GM12878 (cell line): Measurements from ENCODE around the gene PIAS1. TPM values are rescaled to one million over a fixed set of nuclear protein-coding genes. Genes with fewer than 3 reads are reported as not detected.

Experiments
- ATAC-seq: fragments of 200-7000 bp; cut with Tn5 transposase; 3 replicates; pipeline ENCODE4 v1.9.1; 2020; ENCODE audit warnings: mild to moderate bottlenecking, moderate library complexity
- BruUV-seq: library from RNA; stranded (reverse); fragments of 400-500 nt; replicated peaks from 2 replicates; lab custom pipeline; 2021; lab: Mats Ljungman, UMichigan
- CTCF ChIA-PET: fragments of 300-600 bp; sonication (Branson Sonifier 250); formaldehyde crosslinking; extraction: SDS; loops from one replicate; lab custom pipeline; 2021; ENCODE audit warnings: inconsistent platforms; lab: Yijun Ruan, JAX
- POLR2A ChIA-PET: fragments of 350-600 bp; formaldehyde crosslinking; extraction: SDS; loops from one replicate; lab custom pipeline; 2021; ENCODE audit warnings: inconsistent platforms; lab: Charles Lee
- RAD21 ChIA-PET: fragments of 300-600 bp; sonication (Branson Sonifier 250); formaldehyde crosslinking; loops from one replicate; lab custom pipeline; 2023; ENCODE audit warnings: antibody characterized with exemption; ENCODE audit not compliant: unreplicated experiment; lab: Charles Lee
- SMC1A ChIA-PET: fragments of 300-600 bp; sonication (Branson Sonifier 250); formaldehyde crosslinking; loops from one replicate; lab custom pipeline; 2023; ENCODE audit not compliant: unreplicated experiment, uncharacterized antibody; lab: Charles Lee
- DNase-seq: peaks from one replicate; pipeline ENCODE4 v3.0.0-alpha.2; 2011; ENCODE audit warnings: low read depth, low spot score
- FAIRE-seq: peaks from 3 replicates; lab custom pipeline; 2011; peaks lifted over from hg19 to GRCh38; lab: Jason Lieb, UNC
- H2AFZ ChIP-seq: 2 replicates; pipeline ENCODE4 v1.6.0; 2011; ENCODE audit warnings: low read depth, low read length, control low read depth; ENCODE audit not compliant: control insufficient read depth
- H3K27ac ChIP-seq: 2 replicates; pipeline ENCODE4 v1.5.1; 2011; ENCODE audit warnings: control low read depth; ENCODE audit not compliant: control insufficient read depth, insufficient read depth
- H3K27me3 ChIP-seq, 2 experiments: replicated peaks in 1 of 2; 2 replicates each; pipeline versions ENCODE4 v1.6.0 to v1.6.1; 2011; ENCODE audit warnings: low read length in 1 of 2; ENCODE audit not compliant: control insufficient read depth in 2 of 2, insufficient read depth in 2 of 2
- H3K36me3 ChIP-seq, 2 experiments: 2 replicates each; pipeline ENCODE4 v1.5.1; 2011; ENCODE audit warnings: low read length in 1 of 2; ENCODE audit not compliant: control insufficient read depth in 2 of 2, insufficient read depth in 2 of 2
- H3K4me1 ChIP-seq: 2 replicates; pipeline ENCODE4 v1.6.1; 2011; ENCODE audit warnings: mild to moderate bottlenecking, low read length, moderate library complexity, mixed read lengths; ENCODE audit not compliant: control insufficient read depth, insufficient read depth
- H3K4me2 ChIP-seq: 2 replicates; pipeline ENCODE4 v1.6.0; 2011; ENCODE audit warnings: control low read depth; ENCODE audit not compliant: control insufficient read depth, insufficient read depth
- H3K4me3 ChIP-seq: fragments of 200-600 bp; sonication (generic); 2 replicates; pipeline ENCODE4 v1.5.1; 2016
- H3K79me2 ChIP-seq: 2 replicates; pipeline ENCODE4 v1.6.0; 2011; ENCODE audit warnings: low read length; ENCODE audit not compliant: control insufficient read depth, insufficient read depth
- H3K9ac ChIP-seq: 2 replicates; pipeline ENCODE4 v1.8.0; 2011; ENCODE audit warnings: low read length, control low read depth, mixed read lengths; ENCODE audit not compliant: control insufficient read depth, insufficient read depth
- H3K9me3 ChIP-seq: replicated peaks from 3 replicates; pipeline ENCODE4 v1.5.1; 2011; ENCODE audit warnings: mild to moderate bottlenecking, low read length; ENCODE audit not compliant: control insufficient read depth, insufficient read depth
- H4K20me1 ChIP-seq: 2 replicates; pipeline ENCODE4 v1.6.0; 2011; ENCODE audit not compliant: control insufficient read depth, insufficient read depth
- EED ChIP-seq: sonication (generic); IDR thresholded peaks from 2 replicates; pipeline ENCODE4 v1.6.1; 2016; ENCODE audit warnings: antibody characterized with exemption, low read depth
- LARP7 ChIP-seq: fragments of 450-650 bp; IDR thresholded peaks from 2 replicates; pipeline ENCODE4 v1.6.1; 2017; ENCODE audit warnings: mild to moderate bottlenecking
- MTA3 ChIP-seq: IDR thresholded peaks from 2 replicates; pipeline ENCODE4 v1.6.1; 2012; ENCODE audit warnings: low read length, inconsistent platforms, borderline replicate concordance
- NBN ChIP-seq: fragments of 450-650 bp; IDR thresholded peaks from 2 replicates; pipeline ENCODE4 v1.6.1; 2016
- PAX8 ChIP-seq: fragments of 450-650 bp; IDR thresholded peaks from 2 replicates; pipeline ENCODE4 v1.6.1; 2017; ENCODE audit warnings: mild to moderate bottlenecking, moderate library complexity
- ZNF384 ChIP-seq: IDR thresholded peaks from 2 replicates; pipeline ENCODE4 v1.6.1; 2012; ENCODE audit warnings: low read depth, mild to moderate bottlenecking, low read length, improper control_type of control experiment, borderline replicate concordance
- WGBS: methylation state at CpG from one replicate; pipeline ENCODE4 v1.1.6; 2016; ENCODE audit warnings: low lambda C conversion rate; ENCODE audit not compliant: insufficient replicate concordance, insufficient coverage; ENCODE audit errors: missing lambda C conversion rate; 5-methylcytosine and 5-hydroxymethylcytosine counted together
- in situ Hi-C: fragments of 300-500 bp; cut with MboI; formaldehyde crosslinking; loops from 9 replicates; pipeline ENCODE4 v1.14.3; 2018; ENCODE audit warnings: mixed read lengths
- intact Hi-C: fragments of 100-400 bp; cut with micrococcal nuclease; formaldehyde crosslinking; loops from one replicate; pipeline ENCODE4 v1.14.2; 2022; ENCODE audit not compliant: unreplicated experiment
- polyA plus RNA-seq, 11 experiments: library from polyadenylated mRNA; depleted of rRNA in 4 of 11; unstranded in 6 of 11; stranded (reverse) in 5 of 11; fragments of >200 nt; fragmentation: Nextera tagmentation in 4 of 11; fragmentation: Illumina TruSeq in 1 of 11; extraction: Ambion mirVana in 4 of 11; extraction: Trizol in 1 of 11; gene quantifications; 1 replicate in 1 of 11; 2 replicates in 10 of 11; pipeline versions ENCODE4 v1.2.1 to v1.2.3, GENCODE V29; 2011 to 2016; ENCODE audit warnings: inconsistent platforms in 2 of 11, missing spikeins in 2 of 11, low read depth in 1 of 11
- total RNA-seq, 4 experiments: library from RNA; depleted of rRNA in 3 of 4; stranded (reverse); fragments of >200 nt in 3 of 4; fragmentation: Illumina TruSeq in 1 of 4; extraction: Trizol in 1 of 4; gene quantifications; 2 replicates each; pipeline versions ENCODE4 v1.2.1 to v1.2.3, GENCODE V29; 2013 to 2021
- TF ChIP-seq, protein P1 (sequence below): fragments of 450-650 bp; formaldehyde crosslinking; IDR thresholded peaks from 2 replicates; pipeline ENCODE4 v1.4.0; 2022; ENCODE audit warnings: mild to moderate bottlenecking, moderate library complexity
- TF ChIP-seq, protein P2 (sequence below): fragments of 150-350 bp; IDR thresholded peaks from 2 replicates; pipeline ENCODE4 v1.6.1; 2016; ENCODE audit warnings: low read depth, low read length

The PIAS1 gene
- total and polyA plus RNA-seq, 10 of the 15 experiments (the other 5 are each of a cell fraction or from before 2014, with no cell fraction given): 20.2 to 96.3 (median 37.0) TPM

DNA sequence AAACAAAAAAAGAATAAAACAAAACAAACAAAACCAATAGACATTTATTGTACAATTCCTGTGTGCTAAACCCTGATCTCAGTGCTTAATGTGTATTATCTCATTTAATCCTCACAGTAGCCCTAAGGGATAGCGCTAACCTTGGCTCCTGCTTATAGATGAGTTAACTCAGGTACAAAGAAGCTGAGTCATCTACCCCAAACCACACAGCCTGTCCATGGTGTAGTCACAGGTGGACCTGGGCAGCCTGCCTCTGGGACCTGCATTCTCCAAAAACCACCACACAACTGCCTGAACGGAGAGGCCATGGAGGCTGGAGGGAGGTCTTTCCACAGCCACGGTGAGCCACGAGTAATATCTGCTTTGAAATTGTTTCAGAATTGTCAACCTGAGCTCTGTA, 180.9 kb downstream of the PIAS1 start:
- CTCF ChIA-PET: interaction anchor here (3.1 kb wide), 1 partner anchor 18 kb away, joined by 14 read pairs; no protein-coding TSS in a partner anchor
- SMC1A ChIA-PET: no interaction called here
- Histone ChIP-seq H3K4me2 (no peak overlapping the region), H2AFZ (no peak overlapping the region), H3K27me3 (no peaks in the 10 kb centered on the region), H4K20me1 (no peaks in the 10 kb centered on the region), H3K4me3 (no peak overlapping the region), H3K4me1 (peaks cover 7% of the 10 kb centered on the region), H3K27ac (no peak overlapping the region), H3K36me3 (no peaks in the 10 kb centered on the region), H3K9ac (no peak overlapping the region), H3K79me2 (no peaks in the 10 kb centered on the region), H3K9me3 (no peaks in the 10 kb centered on the region)
- RAD21 ChIA-PET: interaction anchor here (0.9 kb wide), 1 partner anchor 16 kb away, joined by 3 read pairs; no protein-coding TSS in a partner anchor
- intact Hi-C loops: no loop called here
- no peak for FAIRE-seq
- no peak for DNase-seq
- POLR2A ChIA-PET: no interaction called here
- BruUV-seq: no TSS peak
- no peak for ATAC-seq
- WGBS: 38% methylated on average over 4 of the region's 4 CpGs
- TF ChIP-seq LARP7: no peak
- no peak for TF ChIP-seq NBN
- in situ Hi-C loops: no loop called here

DNA sequence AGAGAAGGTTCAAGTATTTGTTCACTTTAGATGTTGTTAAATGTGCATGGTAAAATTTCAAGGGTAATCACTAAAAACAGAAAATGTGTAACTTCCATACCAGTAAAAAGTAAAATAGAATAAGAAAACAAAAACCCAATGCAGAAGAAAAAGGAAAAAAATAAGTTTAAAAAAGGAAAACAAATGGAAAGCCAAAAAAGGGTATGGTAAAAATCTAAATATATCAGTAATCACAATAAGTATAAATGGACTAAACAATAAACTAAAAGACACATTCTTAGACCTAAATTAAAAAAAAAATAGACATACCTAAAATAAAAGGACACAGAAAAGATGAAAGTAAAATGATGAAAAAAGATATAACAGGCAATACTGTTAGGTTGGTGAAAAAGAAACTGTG, 184.9 kb downstream of the PIAS1 start:
- no peak overlapping the region for H3K9ac ChIP-seq
- TF ChIP-seq EED (no peak), ZNF384 (no peak), PAX8 (no peak), MTA3 (no peak)
- TF ChIP-seq, protein P1, sequence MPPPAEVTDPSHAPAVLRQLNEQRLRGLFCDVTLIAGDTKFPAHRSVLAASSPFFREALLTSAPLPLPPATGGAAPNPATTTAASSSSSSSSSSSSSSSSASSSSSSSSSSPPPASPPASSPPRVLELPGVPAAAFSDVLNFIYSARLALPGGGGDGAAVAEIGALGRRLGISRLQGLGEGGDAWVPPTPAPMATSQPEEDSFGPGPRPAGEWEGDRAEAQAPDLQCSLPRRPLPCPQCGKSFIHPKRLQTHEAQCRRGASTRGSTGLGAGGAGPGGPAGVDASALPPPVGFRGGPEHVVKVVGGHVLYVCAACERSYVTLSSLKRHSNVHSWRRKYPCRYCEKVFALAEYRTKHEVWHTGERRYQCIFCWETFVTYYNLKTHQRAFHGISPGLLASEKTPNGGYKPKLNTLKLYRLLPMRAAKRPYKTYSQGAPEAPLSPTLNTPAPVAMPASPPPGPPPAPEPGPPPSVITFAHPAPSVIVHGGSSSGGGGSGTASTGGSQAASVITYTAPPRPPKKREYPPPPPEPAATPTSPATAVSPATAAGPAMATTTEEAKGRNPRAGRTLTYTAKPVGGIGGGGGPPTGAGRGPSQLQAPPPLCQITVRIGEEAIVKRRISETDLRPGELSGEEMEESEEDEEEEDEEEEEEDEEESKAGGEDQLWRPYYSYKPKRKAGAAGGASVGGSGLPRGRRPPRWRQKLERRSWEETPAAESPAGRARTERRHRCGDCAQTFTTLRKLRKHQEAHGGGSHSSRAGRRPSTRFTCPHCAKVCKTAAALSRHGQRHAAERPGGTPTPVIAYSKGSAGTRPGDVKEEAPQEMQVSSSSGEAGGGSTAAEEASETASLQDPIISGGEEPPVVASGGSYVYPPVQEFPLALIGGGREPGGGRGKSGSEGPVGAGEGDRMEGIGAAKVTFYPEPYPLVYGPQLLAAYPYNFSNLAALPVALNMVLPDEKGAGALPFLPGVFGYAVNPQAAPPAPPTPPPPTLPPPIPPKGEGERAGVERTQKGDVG: no peak
- TF ChIP-seq, protein P2, sequence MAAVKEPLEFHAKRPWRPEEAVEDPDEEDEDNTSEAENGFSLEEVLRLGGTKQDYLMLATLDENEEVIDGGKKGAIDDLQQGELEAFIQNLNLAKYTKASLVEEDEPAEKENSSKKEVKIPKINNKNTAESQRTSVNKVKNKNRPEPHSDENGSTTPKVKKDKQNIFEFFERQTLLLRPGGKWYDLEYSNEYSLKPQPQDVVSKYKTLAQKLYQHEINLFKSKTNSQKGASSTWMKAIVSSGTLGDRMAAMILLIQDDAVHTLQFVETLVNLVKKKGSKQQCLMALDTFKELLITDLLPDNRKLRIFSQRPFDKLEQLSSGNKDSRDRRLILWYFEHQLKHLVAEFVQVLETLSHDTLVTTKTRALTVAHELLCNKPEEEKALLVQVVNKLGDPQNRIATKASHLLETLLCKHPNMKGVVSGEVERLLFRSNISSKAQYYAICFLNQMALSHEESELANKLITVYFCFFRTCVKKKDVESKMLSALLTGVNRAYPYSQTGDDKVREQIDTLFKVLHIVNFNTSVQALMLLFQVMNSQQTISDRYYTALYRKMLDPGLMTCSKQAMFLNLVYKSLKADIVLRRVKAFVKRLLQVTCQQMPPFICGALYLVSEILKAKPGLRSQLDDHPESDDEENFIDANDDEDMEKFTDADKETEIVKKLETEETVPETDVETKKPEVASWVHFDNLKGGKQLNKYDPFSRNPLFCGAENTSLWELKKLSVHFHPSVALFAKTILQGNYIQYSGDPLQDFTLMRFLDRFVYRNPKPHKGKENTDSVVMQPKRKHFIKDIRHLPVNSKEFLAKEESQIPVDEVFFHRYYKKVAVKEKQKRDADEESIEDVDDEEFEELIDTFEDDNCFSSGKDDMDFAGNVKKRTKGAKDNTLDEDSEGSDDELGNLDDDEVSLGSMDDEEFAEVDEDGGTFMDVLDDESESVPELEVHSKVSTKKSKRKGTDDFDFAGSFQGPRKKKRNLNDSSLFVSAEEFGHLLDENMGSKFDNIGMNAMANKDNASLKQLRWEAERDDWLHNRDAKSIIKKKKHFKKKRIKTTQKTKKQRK: no peak
- H3K36me3 ChIP-seq: no peaks in the 10 kb centered on the region
- in situ Hi-C loops (no loop called here), intact Hi-C loops (no loop called here)
- DNase-seq: no peak
- no peaks in the 10 kb centered on the region; the same call in 2 of the 3 replicates for H3K9me3 ChIP-seq
- BruUV-seq: no TSS peak
- H4K20me1 ChIP-seq: no peaks in the 10 kb centered on the region
- ChIA-PET CTCF (interaction anchor here (1.8 kb wide), 1 partner anchor 9 kb away, joined by 4 read pairs; the partner anchor contains the start of gene CLN6), POLR2A (no interaction called here), SMC1A (no interaction called here), RAD21 (no interaction called here)
- no peak overlapping the region for H3K4me3 ChIP-seq
- H3K27ac ChIP-seq: no peak overlapping the region
- no peaks in the 10 kb centered on the region for H3K4me1 ChIP-seq
- ATAC-seq: no peak
- no peak overlapping the region for H3K4me2 ChIP-seq
- H2AFZ ChIP-seq: no peak overlapping the region
- H3K79me2 ChIP-seq: no peaks in the 10 kb centered on the region
- FAIRE-seq: no peak
- H3K27me3 ChIP-seq: no peaks in the 10 kb centered on the region
